HepG2 (cell line): ENCODE data around the gene SYNGR1. TPM values are rescaled to one million over a fixed set of nuclear protein-coding genes. Genes with fewer than 3 reads are reported as not detected.

Experiments
- FOSL2 ChIP-seq: sonication (generic); formaldehyde crosslinking; IDR thresholded peaks from 2 replicates; pipeline ENCODE4 v1.4.0; 2020; ENCODE audit warnings: missing genetic modification reagents
- GABPB1 ChIP-seq: IDR thresholded peaks from 2 replicates; pipeline ENCODE4 v1.6.1; 2016; ENCODE audit warnings: mild to moderate bottlenecking, missing genetic modification reagents, moderate library complexity, missing compliant biosample characterization
- KLF6 ChIP-seq: IDR thresholded peaks from 2 replicates; pipeline ENCODE4 v1.8.0; 2016; ENCODE audit warnings: missing biosample characterization, missing genetic modification reagents
- KMT2A ChIP-seq: sonication (generic); formaldehyde crosslinking; IDR thresholded peaks from 2 replicates; pipeline ENCODE4 v1.4.0; 2020; ENCODE audit warnings: missing genetic modification reagents
- MTF2 ChIP-seq: sonication (generic); formaldehyde crosslinking; IDR thresholded peaks from 2 replicates; pipeline ENCODE4 v1.5.0; 2020; ENCODE audit warnings: missing genetic modification reagents, borderline replicate concordance
- PBX2 ChIP-seq: IDR thresholded peaks from 2 replicates; pipeline ENCODE4 v1.6.1; 2016; ENCODE audit warnings: control low read depth
- POLR2AphosphoS5 ChIP-seq: IDR thresholded peaks from 2 replicates; pipeline ENCODE4 v1.6.1; 2012; ENCODE audit warnings: low read depth, low read length
- PRPF4 ChIP-seq: fragments of 200-400 bp; formaldehyde crosslinking; IDR thresholded peaks from 2 replicates; pipeline ENCODE4 v1.6.1; 2016; ENCODE audit warnings: low read length, low read depth; ENCODE audit not compliant: poor library complexity, severe bottlenecking
- RBM39 ChIP-seq: fragments of 200-400 bp; formaldehyde crosslinking; IDR thresholded peaks from one replicate; pipeline ENCODE4 v1.6.1; 2018; ENCODE audit warnings: antibody characterized with exemption, mild to moderate bottlenecking, low read depth, low read length; ENCODE audit not compliant: poor library complexity, severe bottlenecking
- SIN3A ChIP-seq: IDR thresholded peaks from 2 replicates; pipeline ENCODE4 v1.6.1; 2011; ENCODE audit warnings: low read depth, mild to moderate bottlenecking, control low read depth, low read length, borderline replicate concordance
- TFE3 ChIP-seq: IDR thresholded peaks from 2 replicates; pipeline ENCODE4 v1.6.1; 2016
- ZFP91 ChIP-seq: sonication (generic); formaldehyde crosslinking; IDR thresholded peaks from 2 replicates; pipeline ENCODE4 v1.9.0; 2022; ENCODE audit warnings: missing genetic modification reagents, mild to moderate bottlenecking, borderline replicate concordance
- ZFX ChIP-seq: sonication (generic); formaldehyde crosslinking; IDR thresholded peaks from 2 replicates; pipeline ENCODE4 v1.4.0; 2020; ENCODE audit warnings: mild to moderate bottlenecking, low read depth, missing genetic modification reagents, moderate library complexity
- ZNF224 ChIP-seq: sonication (generic); formaldehyde crosslinking; IDR thresholded peaks from 2 replicates; pipeline ENCODE4 v1.5.0; 2020; ENCODE audit warnings: mild to moderate bottlenecking, missing genetic modification reagents
- ZNF274 ChIP-seq: sonication (generic); formaldehyde crosslinking; IDR thresholded peaks from 2 replicates; pipeline ENCODE4 v1.5.1; 2020; ENCODE audit warnings: mild to moderate bottlenecking, missing genetic modification reagents
- ZNF430 ChIP-seq: sonication (generic); formaldehyde crosslinking; IDR thresholded peaks from 2 replicates; pipeline ENCODE4 v1.9.0; 2021; ENCODE audit warnings: mild to moderate bottlenecking, missing genetic modification reagents
- ZNF83 ChIP-seq: sonication (generic); formaldehyde crosslinking; IDR thresholded peaks from 2 replicates; pipeline ENCODE4 v1.4.0; 2020; ENCODE audit warnings: missing genetic modification reagents, mild to moderate bottlenecking, borderline replicate concordance
- polyA plus RNA-seq, 8 experiments: library from polyadenylated mRNA; depleted of rRNA in 3 of 8; stranded (reverse) in 7 of 8; unstranded in 1 of 8; fragments of >200 nt; fragmentation: Illumina TruSeq in 4 of 8; extraction: Trizol in 4 of 8; gene quantifications; 2 replicates each; pipeline versions ENCODE4 v1.2.1 to v1.2.3, GENCODE V29; 2011 to 2016; ENCODE audit warnings: low read depth in 4 of 8, missing spikeins in 1 of 8, mixed read lengths in 1 of 8; ENCODE audit not compliant: insufficient read depth in 1 of 8
- total RNA-seq, 5 experiments: library from RNA; depleted of rRNA; stranded (reverse); fragments of >200 nt; fragmentation: Illumina TruSeq; extraction: Trizol; gene quantifications; 2 replicates each; pipeline ENCODE4 v1.2.3, GENCODE V29; 2016; ENCODE audit warnings: low read depth in 1 of 5
- TF ChIP-seq, protein P1 (sequence below): sonication (generic); formaldehyde crosslinking; IDR thresholded peaks from 2 replicates; pipeline ENCODE4 v1.4.0; 2020; ENCODE audit warnings: mild to moderate bottlenecking, missing genetic modification reagents

Gene SYNGR1
- total and polyA plus RNA-seq, 2 of the 13 experiments (the other 11 are each of a cell fraction or from before 2014, with no cell fraction given): 0.27 to 2.7 TPM

DNA sequence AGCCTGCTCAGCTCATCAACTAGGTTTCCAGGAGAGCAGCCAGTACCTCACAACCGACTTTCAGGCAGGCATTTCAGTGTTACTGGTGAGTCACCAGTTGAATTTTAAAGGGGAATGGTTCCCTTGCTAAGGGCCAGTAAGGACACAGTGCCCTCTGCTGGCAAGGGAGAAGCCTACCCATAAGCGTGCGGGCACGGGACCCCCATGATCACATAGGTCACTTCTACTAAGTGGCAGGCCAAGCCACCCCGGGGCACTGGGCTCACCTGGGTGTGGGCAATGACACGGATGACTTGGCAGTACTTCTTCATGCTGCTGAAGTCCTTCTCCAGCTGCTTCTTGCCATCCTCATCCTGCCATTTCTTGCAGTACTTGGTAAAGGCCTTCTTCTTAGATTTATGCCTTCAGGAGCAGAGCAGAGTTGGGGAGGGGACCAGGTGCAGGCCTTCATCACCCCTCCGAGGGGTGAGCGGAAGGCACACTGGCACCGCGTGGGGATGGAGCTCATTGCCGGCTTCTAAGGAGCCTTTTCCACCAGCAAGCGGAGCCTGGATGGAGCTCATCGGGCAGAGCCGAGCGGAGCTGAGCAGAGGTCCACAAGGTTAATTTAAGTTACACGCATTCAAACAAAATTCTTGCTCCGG, 33.2 kb upstream of the SYNGR1 start (continued):
- TF ChIP-seq, protein P1, sequence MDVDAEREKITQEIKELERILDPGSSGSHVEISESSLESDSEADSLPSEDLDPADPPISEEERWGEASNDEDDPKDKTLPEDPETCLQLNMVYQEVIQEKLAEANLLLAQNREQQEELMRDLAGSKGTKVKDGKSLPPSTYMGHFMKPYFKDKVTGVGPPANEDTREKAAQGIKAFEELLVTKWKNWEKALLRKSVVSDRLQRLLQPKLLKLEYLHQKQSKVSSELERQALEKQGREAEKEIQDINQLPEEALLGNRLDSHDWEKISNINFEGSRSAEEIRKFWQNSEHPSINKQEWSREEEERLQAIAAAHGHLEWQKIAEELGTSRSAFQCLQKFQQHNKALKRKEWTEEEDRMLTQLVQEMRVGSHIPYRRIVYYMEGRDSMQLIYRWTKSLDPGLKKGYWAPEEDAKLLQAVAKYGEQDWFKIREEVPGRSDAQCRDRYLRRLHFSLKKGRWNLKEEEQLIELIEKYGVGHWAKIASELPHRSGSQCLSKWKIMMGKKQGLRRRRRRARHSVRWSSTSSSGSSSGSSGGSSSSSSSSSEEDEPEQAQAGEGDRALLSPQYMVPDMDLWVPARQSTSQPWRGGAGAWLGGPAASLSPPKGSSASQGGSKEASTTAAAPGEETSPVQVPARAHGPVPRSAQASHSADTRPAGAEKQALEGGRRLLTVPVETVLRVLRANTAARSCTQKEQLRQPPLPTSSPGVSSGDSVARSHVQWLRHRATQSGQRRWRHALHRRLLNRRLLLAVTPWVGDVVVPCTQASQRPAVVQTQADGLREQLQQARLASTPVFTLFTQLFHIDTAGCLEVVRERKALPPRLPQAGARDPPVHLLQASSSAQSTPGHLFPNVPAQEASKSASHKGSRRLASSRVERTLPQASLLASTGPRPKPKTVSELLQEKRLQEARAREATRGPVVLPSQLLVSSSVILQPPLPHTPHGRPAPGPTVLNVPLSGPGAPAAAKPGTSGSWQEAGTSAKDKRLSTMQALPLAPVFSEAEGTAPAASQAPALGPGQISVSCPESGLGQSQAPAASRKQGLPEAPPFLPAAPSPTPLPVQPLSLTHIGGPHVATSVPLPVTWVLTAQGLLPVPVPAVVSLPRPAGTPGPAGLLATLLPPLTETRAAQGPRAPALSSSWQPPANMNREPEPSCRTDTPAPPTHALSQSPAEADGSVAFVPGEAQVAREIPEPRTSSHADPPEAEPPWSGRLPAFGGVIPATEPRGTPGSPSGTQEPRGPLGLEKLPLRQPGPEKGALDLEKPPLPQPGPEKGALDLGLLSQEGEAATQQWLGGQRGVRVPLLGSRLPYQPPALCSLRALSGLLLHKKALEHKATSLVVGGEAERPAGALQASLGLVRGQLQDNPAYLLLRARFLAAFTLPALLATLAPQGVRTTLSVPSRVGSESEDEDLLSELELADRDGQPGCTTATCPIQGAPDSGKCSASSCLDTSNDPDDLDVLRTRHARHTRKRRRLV: no peak
- peak; percentile 89 for TF ChIP-seq FOSL2 (CRISPR knock-in tag)
- no peak for TF ChIP-seq MTF2 (CRISPR knock-in tag)
- no peak for TF ChIP-seq PBX2
- TF ChIP-seq KMT2A: no peak
- TF ChIP-seq KLF6: no peak
- TF ChIP-seq SIN3A: no peak; the same call in 1 of the 2 replicates
- TF ChIP-seq ZNF430 (CRISPR knock-in tag): 0 out of 2 replicates have a peak, but pooled peaks have one; percentile 59
- TF ChIP-seq ZNF224 (CRISPR knock-in tag): no peak
- TF ChIP-seq TFE3 (CRISPR knock-in tag): peak; percentile 25; the same call in 1 of the 2 replicates
- peak; percentile 92 for TF ChIP-seq ZFP91 (CRISPR knock-in tag)
- TF ChIP-seq ZFX (CRISPR knock-in tag): peak; percentile 36; the same call in 1 of the 2 replicates
- 0 out of 2 replicates have a peak, but pooled peaks have one; percentile 21 for TF ChIP-seq POLR2AphosphoS5
- 0 out of 2 replicates have a peak, but pooled peaks have one; percentile 30 for TF ChIP-seq ZNF274 (CRISPR knock-in tag)
- TF ChIP-seq GABPB1 (CRISPR knock-in tag): 0 out of 2 replicates have a peak, but pooled peaks have one; percentile 18
- peak; percentile 34 for TF ChIP-seq PRPF4
- no peak for TF ChIP-seq ZNF83
- TF ChIP-seq RBM39: no peak
